Smooth muscle cell of the brain vasculature (primary cell): ENCODE results near the gene PARP12.

Source experiments
- DNase-seq: peaks from one replicate; pipeline ENCODE4 v3.0.0-alpha.2; 2012; ENCODE audit warnings: low read depth, low spot score

The PARP12 gene

GRCh38 chr7:140015471-140015970 is 47.2 kb downstream of the PARP12 start:
- no peak for DNase-seq

GRCh38 chr7:140014123-140014522 is 48.6 kb downstream of the PARP12 start:
- no peak for DNase-seq

- no peak for DNase-seq
These were observed 49.1 kb downstream of the PARP12 start for GRCh38 chr7:140013676-140014075.

- DNase-seq, result no peak
These were observed 52.4 kb downstream of the PARP12 start for GRCh38 chr7:140010194-140010895.

GRCh38 chr7:140009735-140010134 is 53.0 kb downstream of the PARP12 start:
- DNase-seq, result no peak

GRCh38 chr7:140008755-140009610 is 53.8 kb downstream of the PARP12 start:
- DNase-seq, result no peak

GRCh38 chr7:140007051-140007690 is 55.6 kb downstream of the PARP12 start:
- DNase-seq, result no peak

GRCh38 chr7:140006600-140006999 is 56.2 kb downstream of the PARP12 start:
- DNase-seq, result no peak

GRCh38 chr7:140005754-140006503 is 56.8 kb downstream of the PARP12 start:
- DNase-seq, result no peak

GRCh38 chr7:140005341-140005740 is 57.4 kb downstream of the PARP12 start:
- DNase-seq, result no peak

- no peak for DNase-seq
These were observed 58.1 kb downstream of the PARP12 start for GRCh38 chr7:140004672-140005071.

GRCh38 chr7:140003913-140004382 is 58.8 kb downstream of the PARP12 start:
- DNase-seq, result no peak

GRCh38 chr7:140000666-140001268 is 62.0 kb downstream of the PARP12 start:
- no peak for DNase-seq

- no peak for DNase-seq
These were observed 63.2 kb downstream of the PARP12 start for GRCh38 chr7:139999516-139999915.

GRCh38 chr7:139998572-139998971 is 64.2 kb downstream of the PARP12 start:
- DNase-seq, result no peak

GRCh38 chr7:139995017-139995915 is 67.5 kb downstream of the PARP12 start:
- no peak for DNase-seq

GRCh38 chr7:139994356-139994755 is 68.4 kb downstream of the PARP12 start:
- DNase-seq, result no peak

GRCh38 chr7:139993592-139993991 is 69.2 kb downstream of the PARP12 start:
- DNase-seq, result no peak

GRCh38 chr7:139993169-139993568 is 69.6 kb downstream of the PARP12 start:
- no peak for DNase-seq
